Measurements from ENCODE around the gene SLC1A1.
"Not testable (repeated sequence)": the region's sequence is repeated elsewhere in the genome, so short reads cannot be mapped to it uniquely, and the experiment has no call there.

SLC1A1 gene

DNA sequence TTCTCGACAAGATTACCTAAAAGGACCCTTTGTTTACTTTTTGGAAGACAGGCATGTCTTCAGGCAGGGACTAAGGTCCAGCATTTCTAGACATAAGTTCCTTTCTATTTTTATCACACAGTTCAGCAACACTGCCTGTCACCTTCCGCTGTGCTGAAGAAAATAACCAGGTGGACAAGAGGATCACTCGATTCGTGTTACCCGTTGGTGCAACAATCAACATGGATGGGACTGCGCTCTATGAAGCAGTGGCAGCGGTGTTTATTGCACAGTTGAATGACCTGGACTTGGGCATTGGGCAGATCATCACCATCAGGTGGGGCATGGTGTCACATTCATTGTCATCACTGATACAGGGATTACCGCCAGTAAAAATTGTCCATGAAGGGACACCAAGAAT is 86.2 kb downstream of the SLC1A1 start:
- no peak for DNase-seq (ENCODE audit: low read depth in 2 of 2)

DNA sequence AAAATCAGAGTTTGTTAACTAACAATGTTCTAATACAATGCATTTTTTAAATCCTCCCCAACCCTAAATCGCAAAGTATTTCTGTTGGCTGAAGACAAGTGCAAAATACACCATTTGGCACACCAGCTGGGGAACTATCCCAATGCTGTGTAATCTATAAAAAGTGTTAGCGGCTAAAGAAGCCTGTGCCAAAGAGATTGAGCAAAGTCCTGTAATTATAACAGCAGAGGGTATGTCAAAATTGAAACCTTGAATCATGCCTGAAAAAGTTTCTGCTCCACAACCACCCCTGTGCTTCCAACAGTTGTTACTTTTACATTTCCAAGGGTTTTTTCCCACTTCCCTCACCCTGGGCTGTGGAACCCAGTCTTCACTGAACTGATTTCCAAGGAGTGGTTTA is 88.7 kb downstream of the SLC1A1 start:
- DNase-seq (ENCODE audit: low read depth in 2 of 2) = no peak

DNA sequence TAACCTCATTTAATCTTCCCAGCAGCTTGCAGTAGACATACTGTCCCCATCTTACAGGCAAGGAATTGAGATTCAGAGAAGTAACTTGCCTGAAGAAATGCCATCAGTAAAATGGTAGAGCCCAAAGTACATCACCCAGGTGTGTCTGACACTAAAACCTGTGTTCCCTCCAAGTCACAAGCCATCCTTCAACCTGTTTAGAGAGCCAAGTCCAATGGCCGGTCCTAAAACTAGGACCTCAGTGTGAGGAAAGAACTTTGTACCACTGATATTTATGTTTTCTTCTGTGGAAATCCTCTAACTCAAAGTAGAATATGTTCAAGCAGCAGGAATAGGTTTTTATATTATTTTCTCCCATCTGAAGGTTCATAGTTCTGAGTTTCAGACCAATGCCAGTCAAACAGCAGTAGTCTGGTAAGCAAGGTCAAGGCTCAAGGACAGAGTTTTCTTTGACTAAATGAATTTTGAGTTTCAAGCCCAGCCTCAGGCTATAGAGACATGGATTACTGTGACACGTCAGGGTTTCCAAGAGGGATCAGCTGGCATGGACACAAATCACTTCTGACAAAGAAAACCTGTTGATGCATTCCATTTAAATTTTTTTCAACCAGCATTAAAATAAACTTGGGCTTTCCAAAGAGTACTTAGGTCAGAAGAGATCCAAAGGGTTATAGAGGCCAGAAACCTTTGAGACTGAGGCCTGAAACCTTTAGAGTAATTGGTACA is 90.9 kb downstream of the SLC1A1 start:
- no peak for DNase-seq (ENCODE audit: low read depth in 2 of 2)

DNA sequence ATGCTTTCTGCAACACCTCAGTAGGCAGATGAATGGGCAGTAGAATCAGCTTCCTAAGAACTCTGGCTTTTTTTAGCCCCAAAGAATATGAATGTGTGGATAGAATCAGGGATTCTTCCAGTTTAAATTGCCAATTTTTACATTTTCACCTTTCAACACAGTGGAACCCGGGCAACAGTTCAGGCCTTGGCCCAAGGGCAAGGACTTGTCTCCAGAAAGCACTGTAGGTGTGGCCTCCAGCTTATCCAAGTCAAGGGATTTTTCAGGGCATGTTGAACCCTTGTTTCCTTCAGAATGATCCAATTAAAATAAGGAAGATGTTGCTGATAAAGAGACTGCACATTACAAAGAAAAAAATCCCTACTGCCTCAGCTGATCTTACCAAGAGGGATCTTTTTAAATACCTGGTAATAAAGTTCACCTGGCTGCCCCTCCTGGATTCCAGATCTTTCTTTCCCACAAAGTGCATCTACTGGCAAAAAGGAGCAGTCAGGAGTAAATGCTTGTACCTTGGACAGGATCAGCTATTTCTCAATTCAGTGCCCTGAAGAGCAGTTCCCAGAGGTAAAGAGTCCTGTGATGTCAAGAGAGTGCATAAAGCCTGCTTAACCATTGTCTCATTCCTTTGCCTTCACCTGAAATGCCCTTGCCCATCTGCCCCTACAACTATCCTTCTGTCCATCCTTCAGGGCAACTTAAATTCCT is 91.7 kb downstream of the SLC1A1 start:
- no peak for DNase-seq (ENCODE audit: low read depth in 2 of 2)

DNA sequence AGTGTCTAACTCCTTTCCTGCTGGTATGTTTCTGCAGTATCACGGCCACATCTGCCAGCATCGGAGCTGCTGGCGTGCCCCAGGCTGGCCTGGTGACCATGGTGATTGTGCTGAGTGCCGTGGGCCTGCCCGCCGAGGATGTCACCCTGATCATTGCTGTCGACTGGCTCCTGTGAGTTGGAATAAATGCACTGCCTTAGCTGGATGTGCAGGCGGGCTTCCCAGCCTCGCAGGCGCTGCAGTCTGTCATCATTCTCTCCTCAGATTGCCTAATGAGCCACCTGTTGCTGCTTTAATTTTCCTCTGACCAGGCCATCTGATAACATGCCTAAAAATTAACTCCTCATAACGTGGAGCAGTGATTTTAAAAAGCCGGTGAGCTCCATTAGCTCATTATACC is 92.7 kb downstream of the SLC1A1 start:
- DNase-seq (ENCODE audit: low read depth in 2 of 2) = no peak

DNA sequence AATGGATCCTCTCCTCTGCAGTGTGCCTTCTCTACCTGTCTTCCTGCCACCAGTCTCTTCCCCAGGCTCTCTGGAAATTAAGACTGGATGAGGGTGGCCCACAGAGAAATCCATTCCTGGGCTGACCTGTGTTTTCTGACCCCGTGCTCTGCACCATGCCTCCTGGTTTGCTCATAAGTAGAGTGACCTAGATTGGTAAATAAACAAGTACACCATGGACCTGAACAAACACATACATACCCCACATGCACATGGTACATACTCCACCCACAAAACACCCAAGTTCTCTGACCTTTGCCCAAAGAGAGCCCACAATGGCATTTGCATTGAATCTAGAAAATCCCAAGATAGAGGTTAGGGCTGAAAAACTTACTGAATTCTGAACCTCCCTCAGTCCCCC is 94.4 kb downstream of the SLC1A1 start:
- DNase-seq (ENCODE audit: low read depth in 2 of 2) = no peak

DNA sequence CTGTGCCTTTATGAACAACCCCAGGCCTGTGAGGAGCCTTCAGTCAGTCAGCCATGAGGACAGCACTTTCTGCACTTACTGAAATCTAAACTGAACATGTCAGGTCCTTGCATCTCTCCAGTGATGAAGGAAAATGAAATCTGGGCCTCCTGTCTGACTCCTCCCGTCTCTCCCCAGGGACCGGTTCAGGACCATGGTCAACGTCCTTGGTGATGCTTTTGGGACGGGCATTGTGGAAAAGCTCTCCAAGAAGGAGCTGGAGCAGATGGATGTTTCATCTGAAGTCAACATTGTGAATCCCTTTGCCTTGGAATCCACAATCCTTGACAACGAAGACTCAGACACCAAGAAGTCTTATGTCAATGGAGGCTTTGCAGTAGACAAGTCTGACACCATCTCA is 94.9 kb downstream of the SLC1A1 start:
- DNase-seq (ENCODE audit: low read depth in 2 of 2) = no peak

DNA sequence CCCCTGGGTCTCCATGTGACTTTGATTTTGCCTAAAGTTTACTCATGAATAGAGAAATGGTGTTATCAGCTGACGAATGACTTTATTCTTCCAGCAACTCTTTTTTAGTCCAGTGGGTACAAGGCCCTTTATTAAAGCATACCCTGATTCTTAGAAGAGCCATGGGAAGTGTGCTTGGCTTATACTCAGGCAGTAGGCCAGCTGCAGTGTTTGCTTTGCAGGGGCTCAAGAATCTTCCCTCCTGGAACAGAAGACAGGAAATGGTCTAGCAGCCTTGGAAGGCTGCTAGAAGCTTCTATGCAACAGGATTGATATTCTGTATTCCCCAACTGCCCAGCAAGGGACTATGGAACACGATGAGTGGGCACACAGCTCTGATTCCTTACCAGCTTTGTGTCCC is 98.5 kb downstream of the SLC1A1 start:
- DNase-seq (ENCODE audit: low read depth in 2 of 2) = no peak

DNA sequence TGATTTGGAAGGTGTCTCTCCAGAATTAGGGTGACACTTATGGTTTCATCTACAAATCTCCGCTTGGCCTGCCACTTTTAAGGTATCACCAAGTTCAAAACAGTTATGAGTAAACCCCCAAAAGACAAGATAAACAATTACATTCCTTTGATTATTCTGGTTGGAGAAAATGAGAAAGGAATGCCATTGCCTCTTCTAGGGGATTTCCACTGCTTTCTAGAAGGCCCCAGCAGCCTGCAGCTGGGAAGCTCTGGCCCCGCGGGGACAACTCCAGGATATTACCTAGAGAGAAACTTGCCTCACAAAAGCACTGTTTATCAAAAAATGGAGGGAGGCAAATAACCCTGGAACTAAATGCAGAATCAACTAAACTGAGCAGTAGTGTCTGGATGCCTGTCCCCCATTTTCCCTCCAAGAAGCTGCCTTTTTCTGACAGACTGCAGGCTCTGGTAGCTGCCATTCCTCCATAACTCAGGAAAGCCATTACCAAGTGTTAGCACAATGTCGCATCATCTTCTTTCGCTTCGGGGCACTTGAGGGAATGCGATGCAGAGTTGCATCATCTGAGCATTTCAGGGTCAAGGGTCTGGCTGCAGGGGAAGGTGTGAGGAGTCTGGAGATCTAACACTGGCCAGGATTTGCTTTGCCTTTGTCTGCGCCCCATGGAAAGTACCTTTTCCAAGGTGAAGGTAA is 100.3 kb downstream of the SLC1A1 start:
- DNase-seq (ENCODE audit: low read depth in 2 of 2) = no peak

DNA sequence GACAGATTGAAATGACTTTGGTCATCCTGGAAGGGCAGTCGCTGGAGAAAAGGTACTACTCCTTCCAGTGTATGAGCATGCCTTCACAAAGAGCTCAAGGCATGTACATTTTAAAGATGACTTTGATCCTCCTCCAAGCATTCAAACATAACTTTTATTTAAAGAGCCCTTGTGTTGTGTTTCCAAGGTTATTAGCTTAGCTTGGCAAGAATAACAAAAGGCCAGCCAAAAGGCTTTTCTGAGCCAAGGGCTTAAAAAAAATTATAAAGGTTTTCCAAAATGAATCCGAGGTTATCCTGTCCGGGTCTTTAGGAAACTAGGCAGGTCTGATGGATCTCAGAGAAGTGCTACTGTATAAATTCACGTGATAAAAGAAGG is 100.8 kb downstream of the SLC1A1 start:
- DNase-seq (ENCODE audit: low read depth in 2 of 2) = no peak

DNA sequence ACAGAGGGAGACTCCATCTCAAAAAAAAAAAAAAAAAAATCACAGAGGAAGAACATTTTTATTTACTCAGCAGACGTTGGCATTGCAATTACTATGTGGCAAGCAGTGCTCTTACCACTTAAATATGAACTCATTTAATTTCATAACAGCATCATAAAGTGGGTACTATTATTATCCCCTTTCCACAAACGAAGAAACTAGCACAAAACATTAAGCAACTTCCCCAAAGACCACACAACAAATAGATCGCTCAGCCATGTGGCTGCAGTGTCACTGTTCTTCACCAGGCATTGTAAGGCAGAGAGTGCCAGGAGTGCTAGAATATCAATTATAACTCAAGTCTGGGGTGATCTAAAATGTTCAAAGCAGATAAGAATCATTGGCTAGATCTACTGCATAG is 102.0 kb downstream of the SLC1A1 start:
- no peak for DNase-seq (ENCODE audit: low read depth in 2 of 2)

DNA sequence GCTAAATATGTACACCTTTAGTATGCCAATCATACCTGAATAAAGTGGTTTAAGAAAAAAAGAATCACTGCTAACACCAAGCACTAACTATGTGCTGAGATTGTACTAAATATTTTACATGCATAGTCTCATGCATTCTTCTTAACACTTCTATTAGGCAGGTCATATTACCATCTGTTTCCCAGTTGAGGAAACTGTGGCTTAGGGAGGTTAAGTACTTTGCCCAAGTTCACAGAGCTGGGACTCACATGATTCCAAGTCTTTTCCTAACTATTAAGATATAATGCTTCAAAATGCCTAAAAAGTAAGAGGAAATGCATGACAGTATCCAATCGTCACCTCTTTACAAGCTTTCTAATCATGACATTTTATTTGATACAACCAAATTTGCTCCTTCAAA is 102.6 kb downstream of the SLC1A1 start:
- no peak for DNase-seq (ENCODE audit: low read depth in 2 of 2)

DNA sequence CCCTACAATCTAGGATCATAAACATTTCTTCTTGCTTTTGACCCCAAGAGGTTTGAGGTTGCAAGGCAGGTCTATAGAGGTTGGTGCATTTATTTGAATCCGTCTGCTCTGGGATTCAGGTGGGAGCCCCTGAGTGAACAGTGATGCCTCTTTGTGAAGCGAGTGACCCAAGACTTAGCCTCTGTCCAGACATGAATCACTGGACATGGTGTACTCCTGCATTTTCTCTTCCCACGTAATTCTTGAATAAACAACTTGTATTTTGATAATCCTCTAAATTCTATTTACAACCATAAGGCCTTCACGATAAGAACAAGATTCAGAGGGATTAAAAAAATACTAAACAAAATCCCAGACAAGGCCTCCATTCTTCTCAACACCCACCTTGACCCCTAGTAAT is 104.3 kb downstream of the SLC1A1 start:
- DNase-seq (ENCODE audit: low read depth in 2 of 2) = no peak

DNA sequence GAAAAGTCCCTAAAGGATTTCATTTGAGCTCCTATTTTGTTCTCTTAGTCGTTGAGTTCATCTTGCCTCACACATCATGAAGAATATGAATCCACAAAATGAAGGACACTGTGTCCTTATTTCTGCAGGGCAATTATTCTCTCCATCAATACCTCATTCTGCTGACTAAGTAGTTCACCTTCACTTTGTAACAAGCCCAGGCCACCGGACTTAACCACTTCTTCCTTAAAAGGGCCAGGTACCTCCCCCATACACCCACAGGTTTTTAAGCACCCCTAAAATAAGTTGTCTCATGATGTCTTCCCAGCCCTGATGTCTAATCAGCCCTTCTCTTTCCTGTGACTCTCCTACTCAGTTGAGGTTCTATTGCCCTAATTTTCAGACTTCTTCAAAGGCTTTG is 104.7 kb downstream of the SLC1A1 start:
- DNase-seq (ENCODE audit: low read depth in 2 of 2) = no peak

DNA sequence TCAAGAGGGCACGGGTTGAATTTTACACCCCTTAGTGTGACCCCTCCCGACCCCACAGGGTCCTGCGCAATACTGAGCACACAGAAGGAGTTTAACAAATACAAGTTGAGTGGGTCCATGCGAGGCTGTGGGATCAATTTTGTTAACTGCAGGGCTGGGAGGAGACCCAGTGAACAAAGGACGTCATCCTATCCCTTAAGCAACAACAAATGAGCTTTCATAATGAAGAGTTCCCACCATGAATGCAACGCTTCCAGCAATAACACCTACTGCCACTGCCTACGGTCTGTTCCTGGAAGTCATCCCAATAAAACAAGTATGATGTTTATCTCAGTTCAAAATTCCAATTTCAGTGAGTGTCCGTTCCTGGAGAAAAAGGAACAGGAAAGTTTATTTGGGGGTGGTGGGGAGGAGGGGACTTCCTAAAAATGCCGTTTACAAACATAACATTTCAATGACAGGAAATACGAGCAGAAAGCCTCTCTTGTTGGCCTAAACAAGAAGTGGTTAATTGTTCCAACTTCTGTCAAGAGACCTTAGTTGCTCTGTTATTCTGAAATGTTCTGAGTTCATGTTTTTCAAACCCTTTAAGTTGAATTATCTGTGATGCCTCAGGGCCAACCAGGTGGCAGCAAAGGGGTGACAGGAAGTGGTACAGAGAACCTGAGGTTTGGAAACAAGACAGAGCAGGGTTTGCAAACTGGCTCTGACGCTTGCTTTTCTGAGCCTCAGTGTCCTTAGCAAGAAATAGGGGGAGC is 106.1 kb downstream of the SLC1A1 start:
- DNase-seq (ENCODE audit: low read depth in 2 of 2) = peak in 1 of 2 donors; percentile 15

DNA sequence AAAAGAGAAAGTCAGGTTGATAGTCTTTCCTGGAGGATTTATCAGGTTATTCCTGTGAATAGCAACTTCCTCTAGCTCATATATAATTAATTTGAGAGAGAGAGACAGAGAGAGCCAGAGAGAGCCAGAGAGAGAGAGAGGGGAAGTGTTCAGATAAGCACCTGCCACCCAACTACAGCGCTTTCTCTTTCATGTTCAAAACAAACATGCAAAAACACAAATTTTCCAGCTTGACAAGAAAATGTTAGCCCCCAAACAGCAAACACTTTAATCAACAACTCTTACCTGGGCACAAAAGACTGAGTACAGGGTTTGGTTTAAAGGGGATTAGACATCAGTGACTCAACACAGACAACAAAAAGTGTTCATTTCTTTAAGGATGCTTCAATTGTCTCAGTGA is 110.1 kb downstream of the SLC1A1 start:
- no peak for DNase-seq (ENCODE audit: low read depth in 2 of 2)

DNA sequence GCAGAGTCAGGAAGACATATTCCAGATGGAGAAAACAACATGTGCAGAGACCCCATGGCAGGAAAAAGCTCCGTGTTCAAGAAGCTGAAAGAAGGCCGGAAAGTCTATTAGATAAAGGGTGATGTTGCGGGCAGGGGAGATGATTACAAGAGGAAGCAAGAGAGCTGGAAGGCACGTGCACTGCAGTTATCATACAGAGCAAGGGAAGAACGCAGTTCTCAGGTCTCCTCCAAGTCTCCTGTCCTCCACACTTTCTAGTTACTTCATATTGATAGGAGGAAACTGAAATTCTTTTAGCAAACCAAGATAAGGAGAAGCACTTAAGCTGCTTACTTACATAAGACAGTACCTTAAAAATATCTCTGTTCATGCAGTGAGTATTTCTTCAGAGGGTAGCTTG is 113.6 kb downstream of the SLC1A1 start:
- DNase-seq (ENCODE audit: low read depth in 2 of 2) = no peak

DNA sequence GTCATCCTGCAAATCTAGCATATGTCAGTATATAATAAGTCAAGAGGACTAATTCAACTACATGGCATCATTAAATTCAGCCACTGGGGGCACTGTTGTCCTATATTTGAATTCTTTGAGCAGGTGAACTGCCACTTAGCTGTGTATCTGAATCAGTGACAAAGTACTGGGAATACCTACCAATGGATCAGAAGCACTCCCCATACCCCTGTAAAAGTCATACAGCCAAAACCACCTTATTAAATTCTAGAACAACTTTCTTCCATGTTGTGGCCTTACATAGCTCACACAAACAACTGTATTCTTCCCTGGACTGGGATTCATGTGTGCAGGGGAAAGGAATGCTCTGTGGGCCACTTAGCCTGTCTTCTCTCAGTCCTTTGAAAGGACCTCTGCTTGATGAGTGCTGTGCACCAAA is 114.4 kb downstream of the SLC1A1 start:
- peak; percentile 17 to 43 for DNase-seq (ENCODE audit: low read depth in 2 of 2)

DNA sequence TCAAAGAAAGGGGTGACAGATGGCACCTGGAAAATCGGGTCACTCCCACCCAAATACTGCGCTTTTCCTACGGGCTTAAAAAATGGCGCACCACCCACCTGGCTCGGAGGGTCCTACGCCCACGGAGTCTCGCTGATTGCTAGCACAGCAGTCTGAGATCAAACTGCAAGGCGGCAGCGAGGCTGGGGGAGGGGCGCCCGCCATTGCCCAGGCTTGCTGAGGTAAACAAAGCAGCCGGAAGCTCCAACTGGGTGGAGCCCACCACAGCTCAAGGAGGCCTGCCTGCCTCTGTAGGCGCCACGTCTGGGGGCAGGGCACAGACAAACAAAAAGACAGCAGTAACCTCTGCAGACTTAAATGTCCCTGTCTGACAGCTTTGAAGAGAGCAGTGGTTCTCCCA is 115.8 kb downstream of the SLC1A1 start:
- DNase-seq (ENCODE audit: low read depth in 2 of 2) = not testable (repeated sequence)

DNA sequence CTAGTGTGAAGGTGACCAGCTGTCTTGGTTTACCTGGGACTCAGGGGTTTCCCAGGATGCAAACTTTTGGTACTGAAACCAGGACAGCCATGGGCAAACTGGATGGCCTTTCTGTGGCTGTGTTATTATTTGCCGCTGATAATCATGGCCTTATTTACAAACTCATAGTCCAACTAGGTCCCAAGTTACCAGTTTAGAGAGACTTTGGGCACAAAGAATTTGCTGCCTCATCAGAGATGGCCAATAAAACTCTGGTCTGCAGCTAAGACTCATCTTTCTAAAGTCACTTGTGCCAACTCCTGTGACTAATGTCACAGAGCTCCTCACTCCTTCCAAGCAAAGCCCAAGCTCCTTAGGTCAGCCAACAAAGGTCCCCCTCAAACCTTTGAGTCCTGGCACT is 124.4 kb downstream of the SLC1A1 start:
- no peak for DNase-seq (ENCODE audit: low read depth in 2 of 2)

DNA sequence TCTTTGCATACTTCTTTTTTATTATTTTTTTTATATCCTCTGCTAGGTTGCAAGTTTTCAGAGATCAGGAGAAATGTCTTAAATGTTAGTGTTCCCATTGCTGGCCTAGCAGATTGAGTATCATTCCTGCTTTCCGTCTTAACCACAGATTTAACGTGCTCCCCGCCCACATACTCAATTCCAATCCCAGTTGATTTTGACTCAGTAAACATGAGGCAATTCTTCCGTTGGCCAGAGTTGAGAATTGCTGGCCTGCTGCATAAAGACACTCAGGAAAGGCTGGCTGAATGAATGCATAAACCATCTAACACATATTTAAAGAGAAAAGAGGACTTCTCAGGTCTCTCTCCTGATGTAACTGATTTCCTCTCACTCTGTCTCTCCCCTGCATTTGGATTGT is 125.0 kb downstream of the SLC1A1 start:
- no peak for DNase-seq (ENCODE audit: low read depth in 2 of 2)

DNA sequence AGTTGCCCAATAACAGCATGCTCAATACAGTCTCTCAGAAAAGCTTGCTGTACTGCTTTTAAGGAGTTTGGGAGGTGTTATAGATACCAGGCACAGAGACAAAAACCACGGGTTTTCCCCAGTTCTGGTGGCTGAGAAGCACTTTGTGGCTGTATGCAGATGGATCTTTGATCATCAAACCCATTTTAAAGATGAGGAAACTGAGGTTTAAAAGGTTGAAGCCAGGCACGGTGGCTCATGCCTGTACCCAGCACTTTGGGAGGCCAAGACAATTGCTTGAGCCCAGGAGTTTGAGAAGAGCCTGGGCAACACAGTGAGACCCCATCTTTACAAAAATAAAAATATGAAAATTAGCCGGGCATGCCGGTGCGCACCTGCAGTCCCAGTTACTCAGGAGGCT is 125.5 kb downstream of the SLC1A1 start:
- no peak for DNase-seq (ENCODE audit: low read depth in 2 of 2)

All from stimulated activated CD8-positive, alpha-beta memory T cell treated with anti-CD3 and anti-CD28 coated beads, Interleukin-7, amount 100 ng/mL, for 4 hours (primary cell).